Lower leg skin (tissue), 3 donors: Measurements from ENCODE around the gene DRD4.

ENCODE experiments used
- CTCF ChIP-seq, 3 donors: fragments of 450-650 bp; IDR thresholded peaks; one replicate each; pipeline ENCODE4 v1.5.1; 2016; ENCODE audit warnings: antibody characterized with exemption in 3 of 3, mild to moderate bottlenecking in 3 of 3, moderate library complexity in 2 of 3
- POLR2A ChIP-seq, 2 donors: fragments of 450-650 bp; IDR thresholded peaks; one replicate each; pipeline ENCODE4 v1.6.1; 2016 to 2017; ENCODE audit warnings: antibody characterized with exemption in 2 of 2, mild to moderate bottlenecking in 1 of 2, moderate library complexity in 1 of 2

GRCh38 chr11:587546-587945 lies 49.5 kb upstream of the DRD4 start:
- no peak for TF ChIP-seq CTCF (IDR thresholded peaks at IDR 0.05)
- TF ChIP-seq POLR2A (IDR thresholded peaks at IDR 0.05): no peak
